SU-DHL-6 (cell line): ENCODE measurements around the gene TMEM63B.
"Not testable (repeated sequence)": the region's sequence is repeated elsewhere in the genome, so short reads cannot be mapped to it uniquely, and the experiment has no call there.

ENCODE experiments used
- H2AFZ ChIP-seq: fragments of 200-600 bp; sonication (generic); 2 replicates; pipeline ENCODE4 v1.6.1; 2014; ENCODE audit warnings: low read depth, mild to moderate bottlenecking, moderate library complexity, mixed read lengths, antibody characterized with exemption, low read length; ENCODE audit not compliant: severe bottlenecking
- H3F3A ChIP-seq: fragments of 200-600 bp; shearing (Covaris generic); 2 replicates; pipeline ENCODE4 v1.6.0; 2016; ENCODE audit warnings: antibody characterized with exemption, mild to moderate bottlenecking; ENCODE audit not compliant: insufficient read depth
- H3K27ac ChIP-seq: fragments of 200-600 bp; sonication (generic); 2 replicates; pipeline ENCODE4 v1.5.1; 2016; ENCODE audit warnings: low read depth, mild to moderate bottlenecking, low read length, moderate library complexity, mixed read lengths
- H3K27me3 ChIP-seq: fragments of 200-600 bp; sonication (generic), shearing (Covaris generic); 2 replicates; pipeline ENCODE4 v1.6.0; 2014; ENCODE audit warnings: mild to moderate bottlenecking, low read length
- H3K36me3 ChIP-seq: fragments of 200-600 bp; sonication (generic); 2 replicates; pipeline ENCODE4 v1.6.1; 2014; ENCODE audit warnings: mild to moderate bottlenecking, low read length, mixed read lengths
- H3K4me2 ChIP-seq: fragments of 300-600, 200-600 bp; shearing (Covaris generic), sonication (generic); 2 replicates; pipeline ENCODE4 v1.6.0; 2014; ENCODE audit warnings: low read length, low read depth, mild to moderate bottlenecking; ENCODE audit not compliant: poor library complexity, severe bottlenecking
- H3K4me3 ChIP-seq: fragments of 200-600 bp; sonication (generic); 2 replicates; pipeline ENCODE4 v1.5.1; 2014; ENCODE audit warnings: antibody characterized with exemption, low read length, mild to moderate bottlenecking, mixed read lengths; ENCODE audit not compliant: insufficient read depth, poor library complexity, severe bottlenecking
- H3K79me2 ChIP-seq: fragments of 200-600 bp; sonication (generic); 2 replicates; pipeline ENCODE4 v1.6.1; 2014; ENCODE audit warnings: mild to moderate bottlenecking, low read length, moderate library complexity; ENCODE audit not compliant: insufficient read depth
- H3K9ac ChIP-seq: fragments of 200-600 bp; sonication (generic); 2 replicates; pipeline ENCODE4 v1.7.0; 2014; ENCODE audit warnings: mild to moderate bottlenecking, low read length
- H3K9me2 ChIP-seq: fragments of 200-600 bp; sonication (generic); replicated peaks from 2 replicates; pipeline ENCODE4 v1.6.1; 2014; ENCODE audit warnings: low read length; ENCODE audit not compliant: insufficient read depth
- H3K9me3 ChIP-seq: fragments of 200-600 bp; sonication (generic); 2 replicates; pipeline ENCODE4 v1.6.1; 2014; ENCODE audit warnings: low read length, mixed read lengths; ENCODE audit not compliant: insufficient read depth
- H4K20me1 ChIP-seq: fragments of 200-600 bp; sonication (generic); 2 replicates; pipeline ENCODE4 v1.6.1; 2014; ENCODE audit warnings: low read depth, mild to moderate bottlenecking, antibody characterized with exemption, low read length, moderate library complexity, mixed read lengths
- CTCF ChIP-seq: fragments of 200-600 bp; sonication (generic); IDR thresholded peaks from one replicate; pipeline ENCODE4 v1.5.1; 2017; ENCODE audit warnings: antibody characterized with exemption, mild to moderate bottlenecking, low read length, moderate library complexity; ENCODE audit not compliant: insufficient read depth, poor library complexity, severe bottlenecking
- EZH2phosphoT487 ChIP-seq: fragments of 200-600 bp; sonication (generic), shearing (Covaris generic); conservative IDR thresholded peaks from 2 replicates; pipeline ENCODE4 v1.6.1; 2018; ENCODE audit warnings: mild to moderate bottlenecking, antibody characterized with exemption, low read length, moderate library complexity, mixed read lengths

Gene TMEM63B

GRCh38 chr6:44138717-44139350 is 11.5 kb downstream of the TMEM63B start:
- Histone ChIP-seq H3K9ac (no peak overlapping the region), H3K9me3 (no peaks in the 10 kb centered on the region)
- TF ChIP-seq EZH2phosphoT487: no peak
- TF ChIP-seq CTCF: no peak

GRCh38 chr6:44139351-44139743 is 12.0 kb downstream of the TMEM63B start:
- Histone ChIP-seq H3K27ac (no peak overlapping the region), H3F3A (no peaks in the 10 kb centered on the region), H4K20me1 (no peaks in the 10 kb centered on the region), H3K9me3 (no peaks in the 10 kb centered on the region), H3K27me3 (no peaks in the 10 kb centered on the region), H3K36me3 (no peaks in the 10 kb centered on the region), H3K4me2 (no peak overlapping the region), H3K79me2 (no peaks in the 10 kb centered on the region), H3K9ac (no peak overlapping the region), H3K4me3 (no peak overlapping the region), H3K9me2 (no peaks in the 10 kb centered on the region), H2AFZ (no peak overlapping the region)
- TF ChIP-seq EZH2phosphoT487: no peak
- no peak for TF ChIP-seq CTCF

More at GRCh38 chr6:44138717-44139350, 11.5 kb downstream of the TMEM63B start:
- no peaks in the 10 kb centered on the region for H3F3A ChIP-seq
- no peaks in the 10 kb centered on the region for H4K20me1 ChIP-seq
- H3K36me3 ChIP-seq: no peaks in the 10 kb centered on the region
- no peak overlapping the region for H3K4me2 ChIP-seq
- no peaks in the 10 kb centered on the region for H3K79me2 ChIP-seq
- no peak overlapping the region for H3K4me3 ChIP-seq
- no peak overlapping the region for H2AFZ ChIP-seq
- H3K27ac ChIP-seq: no peak overlapping the region
- H3K9me2 ChIP-seq: no peaks in the 10 kb centered on the region
- H3K27me3 ChIP-seq: no peaks in the 10 kb centered on the region

- Histone ChIP-seq H3F3A (no peaks in the 10 kb centered on the region), H3K27ac (no peak overlapping the region), H3K9me2 (no peaks in the 10 kb centered on the region), H3K36me3 (no peaks in the 10 kb centered on the region), H3K4me3 (no peak overlapping the region), H3K27me3 (no peaks in the 10 kb centered on the region), H3K9ac (no peak overlapping the region), H3K79me2 (no peaks in the 10 kb centered on the region), H4K20me1 (no peaks in the 10 kb centered on the region), H2AFZ (no peak overlapping the region), H3K9me3 (no peaks in the 10 kb centered on the region), H3K4me2 (no peak overlapping the region)
- no peak for TF ChIP-seq CTCF
- no peak for TF ChIP-seq EZH2phosphoT487
Observed at GRCh38 chr6:44142835-44143234, 15.5 kb downstream of the TMEM63B start.

- Histone ChIP-seq H3K9me3 (no peaks in the 10 kb centered on the region), H3K4me2 (no peak overlapping the region), H3K36me3 (no peaks in the 10 kb centered on the region), H3K79me2 (no peaks in the 10 kb centered on the region), H3F3A (no peaks in the 10 kb centered on the region), H3K9me2 (no peaks in the 10 kb centered on the region), H3K27ac (no peak overlapping the region), H3K4me3 (no peak overlapping the region), H3K9ac (no peak overlapping the region), H4K20me1 (no peaks in the 10 kb centered on the region), H3K27me3 (no peaks in the 10 kb centered on the region), H2AFZ (no peak overlapping the region)
- no peak for TF ChIP-seq EZH2phosphoT487
- no peak for TF ChIP-seq CTCF
Observed at GRCh38 chr6:44143731-44144130, 16.4 kb downstream of the TMEM63B start.

GRCh38 chr6:44144536-44144935 is 17.2 kb downstream of the TMEM63B start:
- H3K27ac ChIP-seq, H3K4me3 ChIP-seq, H2AFZ ChIP-seq, H3K9me2 ChIP-seq, H3K27me3 ChIP-seq, H3K4me2 ChIP-seq, H3F3A ChIP-seq, H3K9me3 ChIP-seq, H3K36me3 ChIP-seq, H4K20me1 ChIP-seq, H3K9ac ChIP-seq, H3K79me2 ChIP-seq: not testable (repeated sequence)
